GM21786 (cell line): ENCODE measurements around the gene CFAP61.

Experiments used
- ATAC-seq: cut with Tn5 transposase; IDR thresholded peaks from one replicate; pipeline ENCODE4 v1.9.1; 2021; ENCODE audit not compliant: unreplicated experiment

CFAP61 gene

DNA sequence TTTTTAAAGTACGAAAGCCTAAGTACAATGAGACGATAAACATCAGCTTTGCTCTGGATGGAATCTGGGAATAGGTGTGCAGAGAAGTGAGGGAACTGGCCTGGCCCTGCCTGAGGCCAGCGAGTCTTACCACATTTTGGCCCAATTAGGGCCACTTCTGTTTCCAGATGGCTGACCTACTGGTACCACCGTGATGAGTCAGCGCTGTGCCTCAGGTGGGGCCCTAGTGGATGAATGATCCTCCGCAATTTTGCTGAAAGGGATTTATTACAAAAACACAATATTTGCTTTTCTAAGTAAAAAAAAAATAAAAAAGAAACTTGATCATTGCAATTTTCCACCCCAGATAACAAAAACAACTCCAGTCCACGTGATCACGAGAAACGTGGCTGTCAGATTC lies 338.1 kb downstream of the CFAP61 start:
- ATAC-seq = no peak

DNA sequence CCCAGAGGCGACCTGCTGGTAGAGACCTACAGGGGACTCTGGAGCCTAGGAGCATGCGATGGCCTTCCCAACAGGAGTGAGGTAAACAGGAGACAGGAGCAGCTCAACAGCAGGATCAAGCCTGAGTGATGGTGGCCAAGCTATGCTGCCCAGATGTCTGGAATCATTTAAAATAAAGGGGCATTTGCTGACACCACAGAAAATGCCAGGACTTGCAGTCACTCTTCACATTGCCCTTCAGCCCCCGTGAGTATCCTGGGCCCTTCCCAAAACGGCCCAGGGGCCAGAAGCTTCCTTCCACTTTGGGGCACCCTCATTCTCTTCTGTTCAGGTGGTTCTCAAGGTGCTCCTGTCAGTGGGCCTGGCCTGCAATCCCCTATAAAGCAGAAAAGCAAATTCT lies 338.8 kb downstream of the CFAP61 start:
- ATAC-seq = no peak

DNA sequence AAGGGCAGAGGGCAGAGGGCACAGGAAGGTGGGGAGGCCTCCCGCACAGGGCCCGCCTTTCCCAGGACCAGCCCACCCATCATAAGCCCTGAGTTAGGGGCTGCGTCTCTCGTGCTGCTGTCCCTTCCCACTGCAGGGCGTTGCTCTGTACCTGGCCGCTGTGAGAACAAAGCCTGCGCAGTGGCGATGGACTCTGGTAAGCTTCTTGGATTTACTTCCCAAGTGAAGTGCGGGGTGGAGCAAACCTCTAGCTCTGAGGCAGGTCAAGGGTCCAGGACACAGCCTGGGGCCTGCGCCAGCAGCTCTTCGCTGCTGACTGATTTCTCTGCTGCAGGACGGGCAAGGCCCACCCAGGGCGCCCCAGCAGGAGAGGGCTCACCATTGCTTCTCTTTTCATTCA lies 339.4 kb downstream of the CFAP61 start:
- ATAC-seq = no peak

DNA sequence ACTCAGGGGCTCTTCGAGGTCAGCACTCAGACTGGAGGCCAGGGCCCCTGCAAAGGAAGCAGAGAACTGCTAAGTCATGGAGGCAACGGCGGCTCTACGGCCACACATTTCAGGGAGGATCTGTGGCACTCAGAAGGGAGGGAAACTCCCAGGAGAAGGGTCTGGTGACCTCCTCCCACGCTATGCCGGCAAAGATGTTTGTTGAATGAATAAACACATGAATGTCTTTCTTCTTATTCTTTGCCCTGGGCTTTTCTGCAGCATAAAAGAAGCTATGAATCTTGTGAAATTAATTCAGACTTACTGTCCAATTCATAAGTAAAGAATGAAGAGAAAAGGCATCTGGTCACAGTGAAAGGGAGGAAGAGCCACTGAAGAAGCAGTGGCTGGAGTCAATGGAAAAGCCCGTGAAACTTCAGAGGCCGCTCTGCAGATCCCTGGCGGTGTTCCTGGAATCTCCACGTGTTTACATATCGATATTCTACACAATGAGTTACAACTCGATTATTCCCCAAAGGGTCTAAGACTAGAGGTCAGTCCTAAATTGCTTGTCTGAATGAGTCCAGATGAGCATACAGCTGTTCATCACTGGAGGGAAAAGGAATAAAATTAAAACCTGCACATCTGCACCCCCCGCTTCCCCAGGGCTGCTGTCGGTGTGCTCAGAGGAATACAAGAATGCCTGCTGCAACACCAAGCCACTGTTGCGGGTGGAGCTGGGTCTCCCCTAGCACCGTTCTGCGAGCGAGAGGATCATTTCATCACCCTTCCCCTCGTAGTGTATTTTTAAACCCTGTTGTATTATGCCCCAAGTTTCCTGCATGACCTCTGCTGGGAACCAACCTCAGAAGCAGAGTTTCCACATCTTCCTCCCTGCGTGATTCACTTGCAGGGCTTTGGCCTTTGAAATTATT lies 341.1 kb downstream of the CFAP61 start:
- ATAC-seq = no peak

DNA sequence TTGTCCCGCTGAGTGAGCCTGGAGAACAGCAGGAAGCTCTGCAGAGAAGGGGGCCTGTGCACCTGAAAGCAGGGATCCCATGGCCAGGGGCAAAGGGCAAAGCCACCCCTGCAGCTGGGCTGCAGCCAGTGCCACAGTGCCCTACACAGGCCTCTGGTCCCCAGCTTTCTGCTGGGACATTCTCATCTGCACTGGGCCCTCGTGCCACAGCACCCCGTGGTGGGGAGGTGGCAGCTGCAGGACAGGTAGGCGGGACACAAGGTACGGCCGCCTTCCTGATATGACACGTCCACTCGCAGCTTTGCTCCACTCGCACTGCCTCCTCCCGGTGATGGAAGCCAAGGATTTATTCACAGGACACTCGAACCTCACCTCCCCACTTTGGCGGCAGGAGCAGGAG lies 342.8 kb downstream of the CFAP61 start:
- no peak for ATAC-seq

DNA sequence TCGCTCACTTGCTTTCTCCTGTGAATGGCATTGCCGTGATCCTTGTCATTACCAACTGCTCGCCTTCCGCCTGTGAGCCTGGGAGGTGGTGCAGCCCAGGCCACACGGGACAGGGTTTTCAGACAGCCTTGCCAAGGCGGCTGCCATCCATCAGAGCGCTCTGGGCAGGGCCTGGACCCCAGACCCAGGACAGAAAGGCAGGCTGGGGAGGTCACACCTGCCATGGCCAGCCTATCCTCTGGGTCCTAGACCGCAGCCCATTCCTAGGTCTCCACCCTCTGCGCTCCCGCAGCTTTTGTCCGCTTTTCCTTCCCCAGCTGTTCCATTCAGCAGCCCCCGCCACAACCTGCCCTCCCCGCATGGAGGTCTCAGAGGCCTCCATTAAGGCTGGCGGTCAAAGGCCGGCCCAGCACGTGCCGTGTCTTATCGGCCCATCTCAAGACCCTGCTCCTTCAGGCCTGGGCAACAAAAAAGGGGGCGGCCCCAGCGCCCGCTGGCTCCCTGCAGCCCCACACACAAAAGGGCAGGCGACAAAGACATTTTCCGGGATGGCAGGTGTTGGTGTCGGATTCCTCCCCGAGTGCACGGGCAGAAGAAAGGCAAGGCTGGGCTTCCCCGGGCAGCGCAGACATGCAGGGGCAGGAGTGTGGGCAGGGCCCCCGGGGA lies 343.7 kb downstream of the CFAP61 start:
- ATAC-seq = no peak

DNA sequence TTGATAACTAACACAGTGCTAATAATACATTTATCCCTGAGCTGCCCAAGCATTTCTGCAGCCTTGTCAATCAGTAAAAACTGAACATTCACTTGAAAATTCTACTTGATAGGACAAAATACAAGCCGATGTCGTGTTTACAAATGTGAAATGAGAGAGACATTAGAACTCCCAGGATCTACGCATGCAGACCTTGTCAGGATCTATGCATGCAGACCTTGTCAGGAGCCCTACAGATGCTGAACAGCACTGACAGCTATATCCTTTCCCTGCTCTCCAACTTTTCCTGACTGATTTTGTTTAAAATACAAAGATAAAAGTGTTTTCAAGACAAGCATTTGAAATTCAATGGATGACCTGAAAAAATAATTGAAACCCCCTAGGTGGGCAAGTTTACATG lies 344.5 kb downstream of the CFAP61 start:
- no peak for ATAC-seq

DNA sequence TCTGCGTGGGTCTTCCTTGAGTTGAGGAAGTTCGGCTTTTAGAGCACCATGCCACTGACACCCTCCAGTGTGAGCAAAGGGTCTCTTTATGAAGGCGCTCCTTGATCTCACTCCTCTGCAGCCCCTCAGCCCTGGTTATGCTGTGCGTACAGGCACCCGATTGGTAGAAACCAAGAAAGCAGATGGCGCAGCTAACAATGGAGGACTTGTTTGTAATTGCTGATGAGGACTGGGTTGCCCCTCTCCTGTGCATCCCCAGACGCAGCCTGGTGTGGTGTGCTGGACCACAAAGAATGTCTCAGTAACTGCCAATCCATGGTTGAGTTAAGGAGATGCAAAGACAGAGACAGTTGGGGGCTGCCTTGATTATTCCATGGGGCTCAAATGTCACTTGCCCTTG lies 345.8 kb downstream of the CFAP61 start:
- ATAC-seq = no peak

DNA sequence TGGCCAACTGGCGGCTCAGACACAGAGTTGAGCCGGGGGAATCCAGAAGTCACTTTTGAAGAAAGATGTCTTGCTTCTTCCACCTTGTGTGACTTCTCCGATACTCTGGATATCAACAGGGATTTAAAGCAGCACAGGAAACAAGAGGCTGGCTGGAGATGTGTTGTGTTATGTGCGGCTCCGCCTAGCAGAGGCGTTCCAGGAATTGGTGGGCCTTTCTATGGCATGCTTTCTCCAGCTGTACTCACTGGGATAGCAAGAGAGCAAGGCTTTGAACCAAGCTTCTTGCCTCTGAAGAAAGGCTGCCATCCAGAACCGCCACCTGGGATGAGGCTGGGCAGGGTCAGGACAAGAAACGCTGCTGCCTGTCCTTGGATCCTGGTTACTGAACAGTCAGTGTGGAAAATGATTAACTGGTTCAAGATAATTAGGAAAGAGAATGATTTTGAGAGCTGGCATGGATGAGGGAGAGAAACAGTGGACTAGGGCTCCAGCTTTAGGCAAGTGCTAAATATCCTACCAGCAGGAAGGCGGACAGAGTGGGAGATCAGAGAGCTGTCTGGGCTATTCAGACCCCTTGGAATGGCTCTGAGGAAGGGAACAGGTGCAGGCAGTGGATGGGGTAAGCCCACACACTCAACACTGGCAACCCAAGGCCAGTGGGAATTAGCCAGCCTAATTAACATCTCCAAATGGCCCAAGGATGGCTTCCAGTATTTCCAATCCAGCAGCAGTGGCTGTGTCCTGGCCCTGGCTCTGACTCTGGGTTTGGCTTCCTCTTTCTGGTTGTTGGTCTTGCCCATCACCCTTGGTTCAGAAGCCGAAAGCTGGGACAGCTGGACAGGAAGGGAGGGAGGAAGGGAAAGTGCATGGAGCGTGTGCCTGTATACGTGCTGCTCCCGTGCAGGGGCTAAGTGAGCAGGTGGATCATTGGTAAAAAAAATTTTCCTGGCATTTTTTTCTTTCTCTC lies 347.5 kb downstream of the CFAP61 start:
- no peak for ATAC-seq

DNA sequence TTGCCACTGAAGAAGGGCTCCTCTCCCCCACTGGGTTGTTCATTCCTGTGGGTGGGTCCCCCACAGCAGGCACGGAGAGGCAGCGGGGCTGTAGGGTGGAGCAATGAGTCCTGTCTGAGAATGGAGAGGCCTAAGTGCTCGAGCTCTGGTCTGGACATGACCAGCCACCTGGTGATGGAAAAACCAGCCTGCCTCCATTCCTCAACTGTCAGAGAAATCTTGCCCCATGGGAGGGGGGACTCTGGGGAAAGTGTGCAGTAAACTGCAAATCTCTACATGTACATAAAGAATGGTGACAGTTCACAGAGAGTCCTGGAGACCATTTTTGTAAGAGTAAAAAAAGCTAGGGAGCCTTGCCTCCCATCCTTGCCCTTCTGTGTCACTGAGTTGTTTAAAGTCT lies 349.7 kb downstream of the CFAP61 start:
- ATAC-seq = no peak

DNA sequence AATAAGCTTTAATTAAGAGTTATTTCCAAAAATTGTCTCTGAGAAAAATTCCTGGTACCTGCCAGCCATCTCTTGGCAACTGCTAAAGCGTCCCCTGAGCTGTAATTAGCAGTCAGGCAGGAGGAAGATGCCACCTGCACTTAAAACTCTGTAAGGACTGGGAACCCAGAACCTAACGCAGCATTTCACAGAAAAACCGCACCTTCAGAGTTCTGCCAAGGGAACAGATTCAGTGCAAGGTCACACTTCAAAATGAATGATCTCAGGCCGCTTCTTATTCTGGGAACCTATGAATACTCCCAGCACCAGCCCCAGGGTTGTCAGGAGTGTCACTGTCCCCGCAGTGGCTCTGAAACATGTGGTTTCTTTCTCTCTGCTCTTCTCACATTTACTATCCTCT lies 352.3 kb downstream of the CFAP61 start:
- ATAC-seq = no peak

DNA sequence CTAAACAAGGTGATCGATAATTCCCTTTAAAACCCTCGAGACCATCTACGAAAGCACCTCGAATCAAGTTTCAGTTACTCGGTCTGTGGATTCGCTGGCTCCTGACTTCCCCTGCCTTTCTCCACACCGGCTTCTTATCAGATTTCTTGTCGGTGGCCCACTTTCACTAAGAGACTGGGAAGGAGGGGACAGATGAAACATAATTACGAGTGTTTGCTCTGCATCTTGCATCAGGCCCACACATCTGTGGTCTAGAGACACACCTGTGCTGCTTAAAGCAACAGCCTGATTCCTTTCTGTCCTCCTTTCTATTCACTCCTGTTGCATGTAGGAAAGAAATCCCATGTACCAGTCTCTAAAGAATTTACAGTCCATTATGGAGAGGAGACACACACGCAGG lies 353.3 kb downstream of the CFAP61 start:
- no peak for ATAC-seq

DNA sequence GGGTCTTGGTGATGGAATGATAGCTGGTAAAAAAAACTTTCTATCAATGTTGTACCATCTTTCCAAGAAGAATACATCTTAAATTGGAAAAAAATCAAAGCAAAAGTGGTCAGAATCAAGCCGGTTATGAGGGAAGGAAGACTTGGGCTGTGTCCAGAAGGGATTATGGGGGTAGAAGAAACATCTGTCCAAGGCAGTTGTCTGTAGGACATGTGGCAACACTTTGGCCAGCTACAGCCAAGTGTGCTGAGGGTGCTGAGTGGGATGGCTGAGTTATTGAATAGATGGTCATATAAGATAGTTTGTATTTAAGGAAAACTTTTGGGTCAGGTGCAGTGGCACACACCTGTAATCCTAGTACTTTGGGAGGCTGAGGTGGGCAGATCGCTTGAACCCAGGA lies 354.0 kb downstream of the CFAP61 start:
- ATAC-seq = no peak

DNA sequence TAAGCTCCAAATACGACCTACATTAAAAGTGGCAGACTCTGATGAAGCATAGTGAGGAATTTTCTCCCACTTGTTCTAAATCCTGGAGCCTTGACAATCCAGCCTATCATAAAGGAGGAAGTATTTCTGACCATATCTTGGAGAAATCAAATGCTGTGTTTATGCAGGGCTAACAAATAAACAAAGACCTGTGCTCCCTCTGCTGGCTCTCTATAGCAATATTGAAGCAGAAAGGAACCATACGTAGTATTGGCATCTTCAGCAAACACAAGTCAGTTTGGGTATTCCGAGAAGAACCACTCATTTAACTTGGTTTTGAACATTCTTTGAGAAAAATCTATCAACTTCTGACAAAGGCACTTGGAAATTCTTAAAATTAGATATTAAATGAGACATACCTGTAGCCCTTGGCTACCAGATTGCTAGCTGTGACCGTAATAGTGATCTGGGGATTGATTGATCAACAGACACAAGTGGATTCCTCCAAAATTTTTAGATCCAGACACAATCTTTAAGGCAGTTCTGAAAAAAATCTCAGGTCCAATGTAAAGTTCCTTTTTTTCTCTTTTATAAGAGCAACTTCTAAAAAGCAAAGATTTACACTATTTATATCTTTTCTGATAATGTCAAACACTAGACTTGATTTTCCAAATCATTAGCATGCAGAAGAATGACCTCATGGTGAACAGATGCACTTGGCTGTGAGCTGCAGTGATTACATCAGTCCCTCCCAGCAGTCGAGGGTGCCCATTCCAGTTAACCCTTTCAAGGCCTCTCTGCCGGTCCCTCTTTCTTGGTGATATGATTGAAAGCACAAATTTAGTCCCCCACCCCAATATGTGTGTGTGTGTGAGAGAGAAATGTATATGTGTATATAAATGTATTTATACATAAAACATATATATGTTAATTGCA lies 355.8 kb downstream of the CFAP61 start:
- no peak for ATAC-seq

DNA sequence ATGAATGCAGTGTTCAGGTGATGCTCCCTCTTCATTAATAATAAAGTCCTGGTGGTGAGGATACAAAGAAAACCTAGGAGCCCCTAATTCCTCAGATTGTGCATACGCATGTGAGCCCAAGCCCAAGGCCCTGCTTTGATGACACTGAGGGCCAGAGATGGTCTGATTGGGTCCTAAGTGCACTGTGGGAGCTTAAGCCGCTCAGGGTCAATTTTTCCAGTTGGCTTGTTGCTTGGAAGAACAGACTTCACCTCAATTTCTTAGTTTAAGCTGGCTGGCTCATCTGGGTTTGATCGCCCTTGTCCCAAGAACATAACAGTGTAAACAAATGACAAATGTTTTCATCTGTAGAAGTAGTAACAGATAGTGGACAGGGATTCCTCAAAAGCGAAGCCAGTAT lies 357.0 kb downstream of the CFAP61 start:
- ATAC-seq = no peak
